ENCODE measurements around the gene LRRC4C.

DNA sequence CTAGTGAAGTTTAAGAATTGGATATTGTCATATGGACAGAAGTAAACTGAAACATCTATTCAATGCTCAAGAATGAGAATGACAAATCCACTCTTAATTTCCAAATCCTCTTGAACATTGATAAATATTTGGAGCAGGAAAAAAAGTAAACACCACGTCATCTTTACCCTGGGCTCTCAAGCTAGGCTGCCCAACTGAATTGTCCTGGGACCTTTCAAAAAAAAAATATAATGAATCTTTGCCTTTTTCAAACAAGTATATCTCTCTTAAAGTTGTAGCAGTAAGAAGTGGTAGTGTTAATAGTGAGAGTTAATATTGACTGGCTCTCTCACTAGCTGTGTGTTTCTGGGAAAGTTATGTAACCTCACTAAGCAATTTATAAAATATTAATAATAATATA, 374.3 kb downstream of the LRRC4C start:
- TF ChIP-seq, protein P1, sequence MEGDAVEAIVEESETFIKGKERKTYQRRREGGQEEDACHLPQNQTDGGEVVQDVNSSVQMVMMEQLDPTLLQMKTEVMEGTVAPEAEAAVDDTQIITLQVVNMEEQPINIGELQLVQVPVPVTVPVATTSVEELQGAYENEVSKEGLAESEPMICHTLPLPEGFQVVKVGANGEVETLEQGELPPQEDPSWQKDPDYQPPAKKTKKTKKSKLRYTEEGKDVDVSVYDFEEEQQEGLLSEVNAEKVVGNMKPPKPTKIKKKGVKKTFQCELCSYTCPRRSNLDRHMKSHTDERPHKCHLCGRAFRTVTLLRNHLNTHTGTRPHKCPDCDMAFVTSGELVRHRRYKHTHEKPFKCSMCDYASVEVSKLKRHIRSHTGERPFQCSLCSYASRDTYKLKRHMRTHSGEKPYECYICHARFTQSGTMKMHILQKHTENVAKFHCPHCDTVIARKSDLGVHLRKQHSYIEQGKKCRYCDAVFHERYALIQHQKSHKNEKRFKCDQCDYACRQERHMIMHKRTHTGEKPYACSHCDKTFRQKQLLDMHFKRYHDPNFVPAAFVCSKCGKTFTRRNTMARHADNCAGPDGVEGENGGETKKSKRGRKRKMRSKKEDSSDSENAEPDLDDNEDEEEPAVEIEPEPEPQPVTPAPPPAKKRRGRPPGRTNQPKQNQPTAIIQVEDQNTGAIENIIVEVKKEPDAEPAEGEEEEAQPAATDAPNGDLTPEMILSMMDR (IDR thresholded peaks at IDR 0.05; ENCODE audit: extremely low read depth in 1 of 2, insufficient read depth in 1 of 2, low read depth in 1 of 2, low read length in 2 of 2): no peak
- no peak for TF ChIP-seq EZH2 (IDR thresholded peaks at IDR 0.05; ENCODE audit: borderline replicate concordance, low read depth, low read length, severe bottlenecking)

All from endothelial cell of umbilical vein (primary cell).